Measurements from ENCODE around the gene ZFAND3. TPM values are rescaled to one million over a fixed set of nuclear protein-coding genes. Genes with fewer than 3 reads are reported as not detected.

Gene ZFAND3
- total and polyA plus RNA-seq, 2 experiments from 2014 or later, result 16.9 to 28.2 TPM

- Histone ChIP-seq H3F3A (replicated peaks; ENCODE audit: low read depth) (no peaks in the 10 kb centered on the region), H4K20me1 (replicated peaks; ENCODE audit: insufficient read depth) (no peaks in the 10 kb centered on the region), H3K27me3 (ENCODE audit: insufficient read depth) (no peaks in the 10 kb centered on the region), H3K4me1 (ENCODE audit: insufficient read depth) (peaks cover 32% of the 10 kb centered on the region), H3K4me3 (no peak overlapping the region), H2AFZ (no peak overlapping the region), H3K79me2 (replicated peaks; ENCODE audit: insufficient read depth) (no peaks in the 10 kb centered on the region), H3K9me2 (ENCODE audit: insufficient read depth) (no peaks in the 10 kb centered on the region), H3K27ac (ENCODE audit: low read depth) (no peak overlapping the region), H3K4me2 (no peak overlapping the region), H3K36me3 (ENCODE audit: insufficient read depth) (no peaks in the 10 kb centered on the region)
- Mint-ChIP-seq H3K27ac (no peak overlapping the region), H3K4me3 (no peak overlapping the region), H3K9me3 (no peaks in the 10 kb centered on the region), H3K27me3 (ENCODE audit: insufficient read depth, low read depth, poor library complexity) (peaks cover 4% of the 10 kb centered on the region), H3K36me3 (ENCODE audit: low read depth) (no peaks in the 10 kb centered on the region), H3K4me1 (peaks cover 36% of the 10 kb centered on the region)
- TF ChIP-seq CTCF (conservative IDR thresholded peaks at IDR 0.05; ENCODE audit: low read depth in 2 of 2), result no peak
- TF ChIP-seq CREB1 (CRISPR knock-in tag; IDR thresholded peaks at IDR 0.05; ENCODE audit: low read depth), result no peak
- no peak for TF ChIP-seq STAT1 (IDR thresholded peaks at IDR 0.05; ENCODE audit: unreplicated experiment)
- no peak for TF ChIP-seq EZH2phosphoT487 (IDR thresholded peaks at IDR 0.05; ENCODE audit: unreplicated experiment)
- TF ChIP-seq NANOG (IDR thresholded peaks at IDR 0.05; ENCODE audit: borderline replicate concordance), result no peak
- TF ChIP-seq REST (IDR thresholded peaks at IDR 0.05; ENCODE audit: unreplicated experiment), result no peak
- no peak for TF ChIP-seq POLR2AphosphoS5 (IDR thresholded peaks at IDR 0.05; ENCODE audit: low read depth)
- no peak for TF ChIP-seq ETS1 (IDR thresholded peaks at IDR 0.05)
- no peak for TF ChIP-seq ZNF114 (CRISPR knock-in tag; IDR thresholded peaks at IDR 0.05)
- no peak for TF ChIP-seq JUNB (IDR thresholded peaks at IDR 0.05; ENCODE audit: unreplicated experiment)
- TF ChIP-seq ZNF331 (CRISPR knock-in tag; IDR thresholded peaks at IDR 0.05; ENCODE audit: low read depth), result no peak
- TF ChIP-seq EZH2 (IDR thresholded peaks at IDR 0.05; ENCODE audit: low read depth, unreplicated experiment), result no peak
- TF ChIP-seq ZNF462 (CRISPR knock-in tag; IDR thresholded peaks at IDR 0.05), result no peak
- DNase-seq (ENCODE audit: low spot score) (no peak), ATAC-seq (no peak)
Measured at GRCh38 chr6:38188677-38189335, 369.3 kb downstream of the ZFAND3 start.

Measured in GM23338 (cell line).